ENCODE results near the gene PCMTD2. TPM values are rescaled to one million over a fixed set of nuclear protein-coding genes. Genes with fewer than 3 reads are reported as not detected.
A peak's percentile ranks its signal among the peaks of the same experiment; 100 is the strongest.

Gene PCMTD2
- 10 to 100 TPM; 44.3 to 89.0 (median 58.3) TPM for polyA plus RNA-seq (ENCODE audit: insufficient read length in 10 of 10)
- long read RNA-seq, donor 1, transcript PCMTD2-203 (6 exons, 3,843 nt) = major isoform, 5 of 16 reads
- long read RNA-seq, donor 1, partial matches to known transcripts = 8 of 16 reads
- long read RNA-seq, donor 1, other reads (novel, unspliced or antisense) = 0 of 16 reads
- long read RNA-seq, donor 2, partial matches to known transcripts = 0 of 3 reads
- long read RNA-seq, donor 2, other reads (novel, unspliced or antisense) = 0 of 3 reads
- long read RNA-seq, donor 3 = 0 reads
- long read RNA-seq, donor 4, partial matches to known transcripts = 36 of 38 reads
- long read RNA-seq, donor 4, other reads (novel, unspliced or antisense) = 0 of 38 reads
- long read RNA-seq, donor 5, transcript PCMTD2-203 (6 exons, 3,843 nt) = major isoform, 8 of 43 reads
- long read RNA-seq, donor 5, partial matches to known transcripts = 34 of 43 reads
- long read RNA-seq, donor 5, other reads (novel, unspliced or antisense) = 0 of 43 reads
- long read RNA-seq, donor 6, transcript PCMTD2-203 (6 exons, 3,843 nt) = major isoform, 10 of 10 reads
- long read RNA-seq, donor 6, partial matches to known transcripts = 0 of 10 reads
- long read RNA-seq, donor 6, other reads (novel, unspliced or antisense) = 0 of 10 reads
- long read RNA-seq, donor 7, transcript PCMTD2-203 (6 exons, 3,843 nt) = major isoform, 7 of 12 reads
- long read RNA-seq, donor 7, partial matches to known transcripts = 5 of 12 reads
- long read RNA-seq, donor 7, other reads (novel, unspliced or antisense) = 0 of 12 reads
- long read RNA-seq, donor 8, partial matches to known transcripts = 0 of 3 reads
- long read RNA-seq, donor 8, other reads (novel, unspliced or antisense) = 0 of 3 reads
- long read RNA-seq, donor 9, partial matches to known transcripts = 0 of 1 reads
- long read RNA-seq, donor 9, other reads (novel, unspliced or antisense) = 0 of 1 reads

GRCh38 chr20:64255361-64256281 is at the start of gene PCMTD2:
TSS of gene PCMTD2 (plus strand) at chr20:64255748. CDS start at chr20:64259966, 4,218 bp downstream.
- peak; percentile 84 to 95 (median 85) for DNase-seq

- DNase-seq = no peak
Measured at GRCh38 chr20:64206614-64207013, 48.9 kb upstream of the PCMTD2 start.

GRCh38 chr20:64207641-64208590 is 47.6 kb upstream of the PCMTD2 start:
- no peak for DNase-seq

DNA sequence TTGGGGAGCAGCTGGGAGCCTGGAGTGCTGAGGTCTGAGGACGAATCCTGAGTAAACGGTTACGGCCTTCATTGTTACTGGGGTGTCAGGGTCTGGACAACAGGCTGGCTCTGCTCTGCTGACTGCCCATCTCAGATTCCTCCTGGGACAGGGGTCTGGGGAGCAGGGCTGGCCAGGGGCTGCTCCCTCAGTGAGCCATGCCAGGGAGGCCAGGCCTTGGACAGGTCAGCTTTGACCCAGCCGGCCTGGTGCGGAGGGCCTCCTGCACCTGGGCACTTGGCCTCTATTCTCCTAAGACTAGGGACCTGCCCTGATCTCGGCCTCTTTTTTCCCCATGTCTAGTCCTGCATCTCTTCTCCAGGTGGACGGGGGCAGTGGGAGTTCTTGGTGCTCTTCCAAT is 46.4 kb upstream of the PCMTD2 start:
- no peak for DNase-seq

GRCh38 chr20:64210656-64211369 is 44.7 kb upstream of the PCMTD2 start:
- no peak for DNase-seq

GRCh38 chr20:64211874-64212658 is 43.5 kb upstream of the PCMTD2 start:
- no peak for DNase-seq

GRCh38 chr20:64212755-64213154 is 42.8 kb upstream of the PCMTD2 start:
- peak; percentile 50 to 87 (median 80) for DNase-seq

DNA sequence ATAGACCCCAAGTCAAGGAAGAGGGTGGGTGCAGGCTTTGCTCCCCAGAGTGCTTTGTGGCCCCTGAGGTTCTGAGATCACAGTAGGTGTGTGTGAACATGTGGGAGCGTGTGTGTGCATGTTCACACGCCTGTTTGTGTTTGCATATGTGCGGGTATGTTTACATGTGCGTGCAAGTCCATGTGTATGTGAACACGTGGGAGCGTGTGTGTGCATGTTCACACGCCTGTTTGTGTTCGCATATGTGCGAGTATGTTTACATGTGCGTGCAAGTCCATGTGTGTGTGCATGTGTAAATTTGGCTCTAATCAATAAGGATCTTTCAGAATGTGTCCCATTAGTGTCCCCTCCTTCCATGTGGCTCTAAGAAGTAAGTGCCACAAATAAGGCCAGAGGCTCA is 41.4 kb upstream of the PCMTD2 start:
- no peak for DNase-seq

GRCh38 chr20:64214952-64215351 is 40.6 kb upstream of the PCMTD2 start:
- DNase-seq = no peak

GRCh38 chr20:64216036-64216435 is 39.5 kb upstream of the PCMTD2 start:
- DNase-seq = no peak

- DNase-seq = no peak
Measured at GRCh38 chr20:64216910-64217309, 38.6 kb upstream of the PCMTD2 start.

GRCh38 chr20:64217539-64218221 is 37.9 kb upstream of the PCMTD2 start:
- no peak for DNase-seq

- no peak for DNase-seq
Measured at GRCh38 chr20:64219202-64219601, 36.3 kb upstream of the PCMTD2 start.

DNA sequence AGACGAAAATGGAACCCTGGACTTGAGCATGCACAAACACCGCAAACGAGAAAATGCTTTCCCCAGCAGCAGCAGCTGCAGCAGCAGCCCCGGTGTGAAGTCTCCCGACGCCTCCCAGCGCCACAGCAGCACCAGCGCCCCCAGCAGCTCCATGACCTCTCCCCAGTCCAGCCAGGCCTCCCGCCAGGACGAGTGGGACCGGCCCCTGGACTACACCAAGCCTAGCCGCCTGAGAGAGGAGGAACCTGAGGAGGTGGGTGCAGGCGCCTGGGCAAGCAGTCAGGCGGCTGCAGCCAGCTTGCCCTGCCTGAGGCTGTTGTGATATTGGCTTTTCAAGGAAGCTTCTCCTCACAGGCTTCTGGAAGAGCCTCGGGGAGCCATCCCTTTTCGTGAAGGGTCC is 35.8 kb upstream of the PCMTD2 start:
- DNase-seq = no peak

DNA sequence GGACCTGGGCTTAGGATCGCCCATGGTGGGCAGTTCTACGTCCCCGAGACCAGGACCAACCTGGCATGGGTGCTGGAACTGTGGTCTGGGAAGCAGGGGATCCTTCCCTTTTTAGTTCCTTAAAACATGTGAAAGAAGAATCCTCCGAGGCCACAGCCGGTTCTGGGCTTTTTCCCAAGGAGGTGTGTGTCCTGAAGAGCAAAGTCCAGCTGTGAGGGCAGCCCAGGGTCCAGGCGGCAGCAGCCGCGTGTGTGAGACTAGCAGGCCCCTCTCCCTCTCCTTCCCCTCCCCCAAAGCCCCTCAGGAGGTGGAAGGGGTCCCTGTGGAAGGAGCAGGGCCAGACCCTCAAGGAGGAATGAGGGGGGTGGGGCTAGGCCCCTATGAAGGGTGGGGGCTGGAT is 35.1 kb upstream of the PCMTD2 start:
- DNase-seq = no peak

DNA sequence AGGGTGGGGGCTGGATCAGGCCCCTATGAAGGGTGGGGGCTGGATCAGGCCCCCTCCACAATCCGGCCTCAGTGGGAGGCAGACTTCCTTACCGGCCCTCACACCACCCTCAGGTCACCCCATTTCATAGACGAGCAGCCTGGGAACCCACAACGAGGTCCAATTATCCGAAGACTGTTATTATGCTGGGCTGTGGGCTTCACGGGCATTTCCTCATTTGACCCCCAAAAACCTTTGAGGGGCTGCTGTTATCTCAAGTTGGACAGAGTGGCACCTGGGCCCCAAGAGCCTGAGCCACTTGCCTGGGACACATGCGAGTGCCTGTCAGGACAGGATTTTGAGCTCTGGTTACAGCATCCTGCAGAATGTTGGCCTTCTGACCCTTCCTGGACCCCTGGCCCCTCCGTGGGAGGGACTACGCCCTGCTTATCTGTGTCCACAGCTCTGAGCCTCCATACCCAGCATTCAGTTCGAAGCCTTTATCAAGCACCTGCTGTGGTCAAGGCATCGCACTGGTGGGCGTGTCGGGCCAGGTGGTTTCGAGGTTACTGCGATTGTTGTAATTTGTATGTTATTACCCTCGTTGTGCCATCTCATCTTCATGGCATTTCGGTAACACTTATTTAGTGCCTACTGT is 34.5 kb upstream of the PCMTD2 start:
- no peak for DNase-seq

DNA sequence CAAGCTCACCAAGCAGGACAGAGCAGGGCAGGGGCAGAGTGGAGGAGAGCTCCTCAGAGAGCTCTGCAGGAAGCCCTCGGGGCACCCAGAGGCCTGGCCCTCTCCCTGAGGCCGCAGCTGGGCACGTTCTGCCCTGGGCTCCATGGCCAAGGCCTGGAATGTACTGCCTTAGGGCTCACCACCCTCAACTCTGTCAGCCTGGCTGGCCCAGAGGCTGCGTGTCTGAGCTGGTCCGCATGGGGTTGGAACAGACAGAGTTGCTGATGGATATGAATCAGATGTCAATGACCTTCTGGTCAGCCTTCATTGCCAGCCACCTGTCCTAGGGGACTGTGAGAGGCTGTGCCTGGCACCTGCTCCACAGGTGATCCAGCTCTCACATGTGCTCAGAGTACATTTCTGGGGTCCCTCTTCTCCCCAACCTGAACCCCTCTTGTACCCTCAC is 33.2 kb upstream of the PCMTD2 start:
- DNase-seq = no peak

Measured in muscle of back (tissue), 13 donors.